ENCODE results near the gene ZNF322.

Gene ZNF322

GRCh38 chr6:26594730-26595632 lies 64.6 kb downstream of the ZNF322 start:
- Histone ChIP-seq H3K36me3 (ENCODE audit: control insufficient read depth, insufficient read depth, low read length) (peaks cover 19% of the 10 kb centered on the region), H3K4me3 (ENCODE audit: low read length) (no peak overlapping the region), H3K4me1 (ENCODE audit: control insufficient read depth, insufficient read depth, low read length) (peaks cover 6% of the 10 kb centered on the region), H3K27me3 (ENCODE audit: control insufficient read depth, insufficient read depth, low read length) (peaks cover 2% of the 10 kb centered on the region), H3K9ac (ENCODE audit: low read length) (no peak overlapping the region), H3K27ac (ENCODE audit: low read depth, low read length) (no peak overlapping the region)

- H3K36me3 ChIP-seq (ENCODE audit: control insufficient read depth, insufficient read depth, low read length): peaks cover 11% of the 10 kb centered on the region
- H3K27ac ChIP-seq (ENCODE audit: low read depth, low read length): no peak overlapping the region
- H3K9ac ChIP-seq (ENCODE audit: low read length): no peak overlapping the region
- H3K4me3 ChIP-seq (ENCODE audit: low read length): no peak overlapping the region
- H3K27me3 ChIP-seq (ENCODE audit: control insufficient read depth, insufficient read depth, low read length): peaks cover 2% of the 10 kb centered on the region
- peaks cover 6% of the 10 kb centered on the region for H3K4me1 ChIP-seq (ENCODE audit: control insufficient read depth, insufficient read depth, low read length)
Observed at GRCh38 chr6:26594131-26594498, 65.4 kb downstream of the ZNF322 start.

DNA sequence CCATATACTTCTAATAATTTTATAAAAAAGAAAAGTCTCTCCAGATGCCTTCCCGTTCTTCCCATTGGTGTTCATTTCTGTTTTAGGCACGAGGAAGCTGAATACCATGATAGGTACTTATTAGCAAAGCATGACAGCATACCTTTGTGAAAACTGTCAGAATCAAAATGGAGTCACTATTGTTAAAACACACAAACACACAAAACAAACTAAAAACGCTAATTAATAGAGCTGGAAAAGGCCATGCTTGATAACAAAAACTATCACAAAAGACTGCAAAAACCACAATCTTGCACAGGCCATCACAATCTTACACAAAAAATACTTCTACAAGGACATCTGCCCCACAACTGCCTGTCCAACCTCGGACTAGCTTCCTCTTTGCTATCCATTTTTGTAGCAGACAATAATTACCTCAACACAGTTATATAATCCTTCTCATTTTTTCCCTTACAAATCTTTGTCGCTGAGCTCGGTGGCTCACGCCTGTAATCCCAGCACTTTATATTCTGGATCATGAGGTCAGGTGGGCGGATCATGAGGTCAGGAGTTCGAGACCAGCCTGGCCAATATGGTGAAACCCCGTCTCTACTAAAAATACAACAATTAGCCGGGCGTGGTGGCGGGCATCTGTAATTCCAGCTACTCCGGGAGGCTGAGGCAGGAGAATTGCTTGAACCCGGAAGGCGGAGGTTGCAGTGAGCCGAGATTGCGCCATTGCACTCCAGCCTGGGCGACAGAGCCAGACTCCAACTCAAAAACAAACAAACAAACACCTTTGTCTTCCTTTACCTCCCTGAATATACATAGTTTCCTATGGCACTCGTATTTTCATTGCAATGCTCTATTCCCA lies 66.0 kb downstream of the ZNF322 start:
- Histone ChIP-seq H3K27me3 (ENCODE audit: control insufficient read depth, insufficient read depth, low read length) (peaks cover 2% of the 10 kb centered on the region), H3K36me3 (ENCODE audit: control insufficient read depth, insufficient read depth, low read length) (peaks cover 7% of the 10 kb centered on the region), H3K27ac (ENCODE audit: low read depth, low read length) (no peak overlapping the region)

DNA sequence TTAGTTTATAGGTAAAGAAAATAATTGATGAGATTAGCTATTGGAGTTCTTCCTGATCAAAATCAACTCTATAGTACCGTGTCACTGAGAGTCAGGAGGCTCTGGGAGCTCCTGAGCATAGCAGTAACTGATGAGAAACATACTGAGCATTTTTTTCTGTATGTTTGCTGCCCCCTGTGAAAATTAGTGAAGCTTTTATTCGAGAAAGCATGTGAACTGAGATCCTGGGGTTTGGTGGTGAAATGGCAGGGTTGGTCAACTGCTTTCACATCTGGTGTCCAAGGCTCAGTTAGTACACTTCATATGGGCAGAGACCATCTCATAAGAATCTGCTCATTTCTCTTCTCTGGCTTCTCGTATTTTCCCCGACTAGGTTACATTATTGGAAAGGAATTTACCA lies 66.9 kb downstream of the ZNF322 start:
- Histone ChIP-seq H3K9ac (ENCODE audit: low read length) (no peak overlapping the region), H3K36me3 (ENCODE audit: control insufficient read depth, insufficient read depth, low read length) (no peaks in the 10 kb centered on the region), H3K27ac (ENCODE audit: low read depth, low read length) (no peak overlapping the region), H3K27me3 (ENCODE audit: control insufficient read depth, insufficient read depth, low read length) (peaks cover 2% of the 10 kb centered on the region), H3K4me1 (ENCODE audit: control insufficient read depth, insufficient read depth, low read length) (peaks cover 4% of the 10 kb centered on the region), H3K4me3 (ENCODE audit: low read length) (no peak overlapping the region)

More for the DNA sequence above, 66.0 kb downstream of the ZNF322 start:
- Histone ChIP-seq H3K4me3 (ENCODE audit: low read length) (no peak overlapping the region), H3K4me1 (ENCODE audit: control insufficient read depth, insufficient read depth, low read length) (peaks cover 6% of the 10 kb centered on the region), H3K9ac (ENCODE audit: low read length) (no peak overlapping the region)

DNA sequence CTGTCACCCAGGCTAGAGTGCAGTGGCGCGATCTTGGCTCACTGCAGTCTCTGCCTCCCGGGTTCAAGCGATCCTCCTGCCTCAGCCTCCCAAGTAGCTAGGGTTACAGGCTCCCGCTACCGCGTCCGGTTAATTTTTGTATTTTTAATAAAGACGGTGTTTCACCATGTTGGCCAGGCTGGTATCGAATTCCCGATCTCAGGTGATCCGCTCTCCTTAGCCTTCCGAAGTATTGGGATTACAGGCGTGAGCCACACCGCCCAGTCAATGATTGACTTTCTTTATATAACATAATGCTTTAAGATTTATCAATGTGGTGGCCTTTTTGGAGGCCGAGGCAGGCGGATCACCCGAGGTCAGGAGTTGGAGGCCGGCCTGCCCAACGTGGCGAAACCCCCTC lies 70.6 kb downstream of the ZNF322 start:
- Histone ChIP-seq H3K27ac (ENCODE audit: low read depth, low read length) (no peak overlapping the region), H3K4me1 (ENCODE audit: control insufficient read depth, insufficient read depth, low read length) (no peaks in the 10 kb centered on the region), H3K27me3 (ENCODE audit: control insufficient read depth, insufficient read depth, low read length) (no peaks in the 10 kb centered on the region), H3K9ac (ENCODE audit: low read length) (no peak overlapping the region), H3K4me3 (ENCODE audit: low read length) (no peak overlapping the region), H3K36me3 (ENCODE audit: control insufficient read depth, insufficient read depth, low read length) (no peaks in the 10 kb centered on the region)
